ENCODE results near the gene LRP2. TPM values are rescaled to one million over a fixed set of nuclear protein-coding genes. Genes with fewer than 3 reads are reported as not detected.

The LRP2 gene
- total RNA-seq, 3 donors from 2014 or later (not counting 1 experiment from before 2014, with no cell fraction given) = not detected

DNA sequence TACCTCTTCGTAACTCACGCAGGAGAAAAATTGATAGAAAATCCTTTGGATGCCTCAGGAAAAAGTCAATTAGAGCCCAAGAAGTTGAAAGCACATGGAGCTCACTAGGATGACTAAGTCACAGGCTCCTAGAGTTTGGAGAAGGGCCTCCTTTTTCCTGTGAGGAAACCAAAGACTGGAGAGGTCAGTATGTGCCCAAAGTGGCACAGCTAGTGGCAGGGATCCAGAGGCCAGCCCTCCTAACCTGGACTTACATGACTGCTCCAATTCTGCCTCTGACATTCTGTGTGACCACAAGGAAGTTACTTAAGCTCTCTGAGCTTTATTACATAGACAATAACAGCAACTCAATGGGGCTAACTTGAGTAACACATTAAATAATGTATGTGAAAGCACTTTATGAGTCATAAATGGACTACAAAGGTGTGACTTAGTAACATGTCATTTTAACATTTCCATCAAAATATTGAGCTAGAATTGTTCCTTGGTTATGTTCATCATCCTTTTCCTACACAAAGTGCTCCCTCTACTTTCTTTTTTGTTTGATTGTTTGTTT lies 201.3 kb downstream of the LRP2 start:
- no peaks in the 10 kb centered on the region for H3K9me3 ChIP-seq (ENCODE audit: control insufficient read depth, insufficient read depth, low read length)
- no peak overlapping the region for H3K4me3 ChIP-seq (ENCODE audit: low read length)
- peaks cover 14 to 48% of the 10 kb centered on the region in 2 donors for H3K27me3 Mint-ChIP-seq (ENCODE audit: low read depth in 2 of 2)
- H3K27ac ChIP-seq (ENCODE audit: low read length) = no peak overlapping the region
- no peaks in the 10 kb centered on the region for H3K9me3 Mint-ChIP-seq
- DNase-seq (no peak), ATAC-seq (no peak)
- intact Hi-C loops (cut with micrococcal nuclease) = no loop called here
- no peak overlapping the region for H3K4me3 Mint-ChIP-seq
- no peaks in the 10 kb centered on the region for H3K36me3 ChIP-seq (ENCODE audit: control insufficient read depth, insufficient read depth, low read length)
- H3K36me3 Mint-ChIP-seq = no peaks in the 10 kb centered on the region
- no peaks in the 10 kb centered on the region for H3K4me1 ChIP-seq (ENCODE audit: control insufficient read depth, insufficient read depth, low read length)
- no peak overlapping the region for H3K27ac Mint-ChIP-seq
- H3K27me3 ChIP-seq (ENCODE audit: control insufficient read depth, insufficient read depth, low read length) = no peaks in the 10 kb centered on the region
- 100% methylated on average over 2 of the region's 2 CpGs for WGBS (ENCODE audit: insufficient coverage)
- no peaks in the 10 kb centered on the region for H3K4me1 Mint-ChIP-seq
- TF ChIP-seq, protein P1, sequence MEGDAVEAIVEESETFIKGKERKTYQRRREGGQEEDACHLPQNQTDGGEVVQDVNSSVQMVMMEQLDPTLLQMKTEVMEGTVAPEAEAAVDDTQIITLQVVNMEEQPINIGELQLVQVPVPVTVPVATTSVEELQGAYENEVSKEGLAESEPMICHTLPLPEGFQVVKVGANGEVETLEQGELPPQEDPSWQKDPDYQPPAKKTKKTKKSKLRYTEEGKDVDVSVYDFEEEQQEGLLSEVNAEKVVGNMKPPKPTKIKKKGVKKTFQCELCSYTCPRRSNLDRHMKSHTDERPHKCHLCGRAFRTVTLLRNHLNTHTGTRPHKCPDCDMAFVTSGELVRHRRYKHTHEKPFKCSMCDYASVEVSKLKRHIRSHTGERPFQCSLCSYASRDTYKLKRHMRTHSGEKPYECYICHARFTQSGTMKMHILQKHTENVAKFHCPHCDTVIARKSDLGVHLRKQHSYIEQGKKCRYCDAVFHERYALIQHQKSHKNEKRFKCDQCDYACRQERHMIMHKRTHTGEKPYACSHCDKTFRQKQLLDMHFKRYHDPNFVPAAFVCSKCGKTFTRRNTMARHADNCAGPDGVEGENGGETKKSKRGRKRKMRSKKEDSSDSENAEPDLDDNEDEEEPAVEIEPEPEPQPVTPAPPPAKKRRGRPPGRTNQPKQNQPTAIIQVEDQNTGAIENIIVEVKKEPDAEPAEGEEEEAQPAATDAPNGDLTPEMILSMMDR (IDR thresholded peaks at IDR 0.05) = no peak

DNA sequence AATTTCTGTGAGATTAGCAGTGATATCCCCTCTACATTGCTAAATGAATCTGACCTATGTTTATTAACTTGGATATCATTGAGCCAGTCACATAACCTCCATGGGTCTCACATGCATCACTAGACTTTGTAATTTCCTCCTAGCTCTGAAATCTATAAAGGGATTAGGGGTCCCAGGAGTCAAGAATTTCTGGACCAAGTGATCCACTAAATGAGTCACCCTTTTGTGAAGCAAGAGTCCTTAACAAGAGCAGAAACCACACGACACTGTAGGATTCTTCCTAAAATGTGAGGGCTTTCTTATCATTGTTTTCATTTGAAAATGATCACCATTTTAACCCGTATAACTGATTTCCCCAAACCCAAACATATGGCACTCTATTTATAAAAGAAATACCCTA lies 202.6 kb downstream of the LRP2 start:
- H3K27me3 Mint-ChIP-seq (ENCODE audit: low read depth in 2 of 2) = peaks cover 9 to 35% of the 10 kb centered on the region in 2 donors
- no peak overlapping the region for H3K27ac Mint-ChIP-seq
- Histone ChIP-seq H3K4me1 (ENCODE audit: control insufficient read depth, insufficient read depth, low read length) (no peaks in the 10 kb centered on the region), H3K9me3 (ENCODE audit: control insufficient read depth, insufficient read depth, low read length) (no peaks in the 10 kb centered on the region), H3K27me3 (ENCODE audit: control insufficient read depth, insufficient read depth, low read length) (no peaks in the 10 kb centered on the region), H3K27ac (ENCODE audit: low read length) (no peak overlapping the region), H3K36me3 (ENCODE audit: control insufficient read depth, insufficient read depth, low read length) (no peaks in the 10 kb centered on the region), H3K4me3 (ENCODE audit: low read length) (no peak overlapping the region)
- DNase-seq (no peak), ATAC-seq (no peak)
- intact Hi-C loops (cut with micrococcal nuclease) = no loop called here
- TF ChIP-seq, protein P1 (IDR thresholded peaks at IDR 0.05) = no peak
- no peak overlapping the region for H3K4me3 Mint-ChIP-seq
- WGBS (ENCODE audit: insufficient coverage) = 86% methylated on average over 2 of the region's 2 CpGs
- no peaks in the 10 kb centered on the region for H3K36me3 Mint-ChIP-seq
- H3K9me3 Mint-ChIP-seq = no peaks in the 10 kb centered on the region
- H3K4me1 Mint-ChIP-seq = no peaks in the 10 kb centered on the region

DNA sequence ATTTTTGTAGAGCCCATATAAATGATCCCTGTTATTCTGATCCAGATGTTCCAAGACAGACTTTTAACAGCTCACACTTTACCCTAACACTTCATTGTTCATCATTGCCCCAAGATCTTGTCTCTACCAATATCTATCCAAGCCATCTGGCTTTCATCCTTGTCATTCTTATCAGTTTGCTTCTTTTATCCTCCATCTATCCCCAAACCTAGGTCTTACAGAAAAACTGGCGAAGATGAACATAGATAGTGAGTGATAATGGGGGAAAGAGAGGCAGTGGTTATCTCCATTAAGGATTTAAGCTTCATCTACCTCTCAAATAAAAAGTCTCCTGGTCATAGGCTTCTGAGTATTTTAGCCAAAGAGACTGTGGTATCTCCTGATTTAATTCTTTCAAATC lies 203.5 kb downstream of the LRP2 start:
- Mint-ChIP-seq H3K9me3 (no peaks in the 10 kb centered on the region), H3K27me3 (ENCODE audit: low read depth in 2 of 2) (peaks cover 11 to 31% of the 10 kb centered on the region in 2 donors), H3K4me1 (no peaks in the 10 kb centered on the region), H3K27ac (no peak overlapping the region), H3K36me3 (no peaks in the 10 kb centered on the region), H3K4me3 (no peak overlapping the region)
- WGBS (ENCODE audit: insufficient coverage) = no CpG with 5 or more reads among the region's 1 CpG
- TF ChIP-seq, protein P1 (IDR thresholded peaks at IDR 0.05) = no peak
- H3K9me3 ChIP-seq (ENCODE audit: control insufficient read depth, insufficient read depth, low read length) = no peaks in the 10 kb centered on the region
- H3K4me1 ChIP-seq (ENCODE audit: control insufficient read depth, insufficient read depth, low read length) = no peaks in the 10 kb centered on the region
- DNase-seq (no peak), ATAC-seq (no peak)
- intact Hi-C loops (cut with micrococcal nuclease) = no loop called here
- H3K36me3 ChIP-seq (ENCODE audit: control insufficient read depth, insufficient read depth, low read length) = no peaks in the 10 kb centered on the region
- H3K4me3 ChIP-seq (ENCODE audit: low read length) = no peak overlapping the region
- H3K27me3 ChIP-seq (ENCODE audit: control insufficient read depth, insufficient read depth, low read length) = no peaks in the 10 kb centered on the region
- H3K27ac ChIP-seq (ENCODE audit: low read length) = no peak overlapping the region

DNA sequence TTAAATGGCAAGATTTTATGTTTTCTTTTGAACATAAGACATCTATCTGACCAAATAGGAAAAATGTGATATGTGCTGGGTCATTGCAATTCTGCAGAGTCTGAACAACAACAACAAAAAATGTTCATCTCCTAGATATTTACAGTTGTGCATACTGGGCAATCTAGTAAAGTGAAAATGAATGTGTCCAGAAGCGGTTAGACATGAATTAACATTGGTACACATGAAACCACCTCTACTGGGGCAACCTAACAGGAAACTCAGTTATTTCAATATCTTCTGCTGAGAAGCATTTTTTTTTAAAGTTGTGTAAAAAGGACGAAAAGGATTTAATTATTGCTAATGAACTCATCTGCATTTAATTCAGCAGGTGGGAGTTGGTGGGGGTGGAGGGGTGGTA lies 216.1 kb downstream of the LRP2 start:
- no peaks in the 10 kb centered on the region for H3K27me3 Mint-ChIP-seq (ENCODE audit: low read depth in 2 of 2)
- no peak overlapping the region for H3K4me3 Mint-ChIP-seq
- Histone ChIP-seq H3K4me1 (ENCODE audit: control insufficient read depth, insufficient read depth, low read length) (no peaks in the 10 kb centered on the region), H3K27ac (ENCODE audit: low read length) (no peak overlapping the region), H3K27me3 (ENCODE audit: control insufficient read depth, insufficient read depth, low read length) (no peaks in the 10 kb centered on the region), H3K4me3 (ENCODE audit: low read length) (no peak overlapping the region), H3K9me3 (ENCODE audit: control insufficient read depth, insufficient read depth, low read length) (no peaks in the 10 kb centered on the region), H3K36me3 (ENCODE audit: control insufficient read depth, insufficient read depth, low read length) (no peaks in the 10 kb centered on the region)
- H3K36me3 Mint-ChIP-seq = no peaks in the 10 kb centered on the region
- ATAC-seq (no peak), DNase-seq (no peak)
- TF ChIP-seq, protein P1 (IDR thresholded peaks at IDR 0.05) = no peak
- H3K27ac Mint-ChIP-seq = no peak overlapping the region
- WGBS (ENCODE audit: insufficient coverage) = no CpG with 5 or more reads among the region's 2 CpGs
- intact Hi-C loops (cut with micrococcal nuclease) = no loop called here
- H3K9me3 Mint-ChIP-seq = no peaks in the 10 kb centered on the region
- no peaks in the 10 kb centered on the region for H3K4me1 Mint-ChIP-seq

Data from natural killer cell (primary cell).